ENCODE data around the gene PTPN21. TPM values are rescaled to one million over a fixed set of nuclear protein-coding genes. Genes with fewer than 3 reads are reported as not detected.

PTPN21 gene
- 10 to 100 TPM; 11.8 to 20.6 TPM for total RNA-seq
- polyA plus RNA-seq (ENCODE audit: insufficient read length in 2 of 2) = 10 to 100 TPM; 18.4 to 18.5 TPM
- long read RNA-seq, donor 1, full-length matches to known transcripts = 1 of 6 reads
- long read RNA-seq, donor 1, partial matches to known transcripts = 5 of 6 reads
- long read RNA-seq, donor 1, other reads (novel, unspliced or antisense) = 0 of 6 reads
- long read RNA-seq, donor 2 = 0 reads
- long read RNA-seq, donor 3 = 0 reads
- long read RNA-seq, donor 4 = 0 reads

DNA sequence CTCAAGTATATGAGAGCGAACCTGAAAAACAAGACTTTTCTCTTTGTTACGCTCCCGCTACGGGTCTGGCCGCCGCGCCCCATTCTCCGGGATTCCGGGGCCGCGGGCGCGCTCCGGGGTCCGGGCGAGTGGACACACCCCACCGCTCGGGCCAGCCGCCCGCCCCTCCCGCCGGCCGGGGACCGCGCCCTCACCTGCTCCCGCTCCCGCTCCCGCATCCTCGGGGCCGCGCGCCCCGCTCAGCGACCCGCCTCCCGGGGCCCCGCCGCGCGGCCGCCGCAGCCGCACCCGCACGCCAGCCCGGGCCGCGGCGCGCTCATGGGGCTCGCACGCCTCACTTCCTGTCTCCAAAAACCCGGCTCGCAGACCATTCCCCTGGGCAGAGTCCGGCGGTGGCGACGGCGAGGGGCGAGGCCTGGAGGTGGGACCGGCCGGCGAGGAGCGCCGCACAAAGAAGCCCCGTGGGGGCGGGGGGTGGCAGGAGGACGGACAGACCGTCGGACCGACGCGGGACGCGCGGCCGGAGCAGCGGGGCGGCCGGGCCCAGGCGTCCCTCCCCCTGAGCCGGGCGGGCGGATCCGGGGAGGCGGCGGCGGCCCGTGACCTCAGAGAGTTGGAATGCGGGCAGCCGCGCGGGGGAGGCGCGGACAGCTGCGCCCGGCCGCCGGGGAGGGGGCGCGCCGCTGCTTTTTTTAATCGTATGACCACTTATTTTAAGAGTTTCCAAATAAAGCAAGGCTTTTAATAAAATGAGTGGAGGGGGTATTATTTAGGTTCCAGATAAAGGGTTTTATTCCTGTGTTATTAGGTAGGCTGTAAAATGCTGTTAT lies at the start of gene PTPN21:
Gene PTPN21 (minus strand): TSS at position 551 of the 830 bp plus-strand sequence. CDS start 4,590 bp downstream, outside the sequence.
- H3K36me3 ChIP-seq (ENCODE audit: control insufficient read depth, insufficient read depth, low read length) = peaks cover 8% of the 10 kb centered on the region
- WGBS (ENCODE audit: insufficient coverage) = under 1% methylated on average over 87 of the region's 103 CpGs
- peak within 1 kb of the TSS; percentile 64 for H3K4me3 ChIP-seq (ENCODE audit: low read depth, low read length)
- H3K4me1 ChIP-seq (ENCODE audit: control insufficient read depth, insufficient read depth, low read length) = peaks cover 21% of the 10 kb centered on the region
- H3K27me3 ChIP-seq (ENCODE audit: control insufficient read depth, insufficient read depth, low read length) = no peaks in the 10 kb centered on the region
- peak within 1 kb of the TSS; percentile 70 for H3K27ac ChIP-seq (ENCODE audit: low read depth, low read length)
- H3K9me3 ChIP-seq (ENCODE audit: control insufficient read depth, insufficient read depth, low read length) = no peaks in the 10 kb centered on the region
- peak in 2 of 6 donors; percentile 66 to 85 for DNase-seq (ENCODE audit: low read depth in 4 of 6, low spot score in 6 of 6)

DNA sequence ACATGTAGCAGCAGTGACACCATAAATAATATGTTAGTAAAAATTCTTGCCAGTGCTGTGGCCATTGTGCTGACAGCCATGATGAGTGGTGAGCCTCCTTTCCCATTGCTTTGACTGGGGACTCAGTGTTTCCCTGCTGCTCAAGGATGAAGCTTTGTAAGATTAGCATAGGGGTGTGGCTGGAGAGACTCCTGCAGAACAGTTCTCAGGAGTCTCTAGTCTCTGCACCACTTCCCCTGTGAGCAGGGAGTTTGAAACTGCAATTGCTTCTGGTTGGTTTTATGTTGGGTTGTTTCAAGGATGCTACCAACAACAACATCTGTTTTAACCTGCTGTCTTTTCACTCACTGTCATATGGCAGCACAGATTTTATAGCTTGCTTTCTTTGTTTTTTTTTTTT lies 49.4 kb upstream of the PTPN21 start:
- Histone ChIP-seq H3K4me1 (ENCODE audit: control insufficient read depth, insufficient read depth, low read length) (no peaks in the 10 kb centered on the region), H3K4me3 (ENCODE audit: low read depth, low read length) (no peak overlapping the region), H3K9me3 (ENCODE audit: control insufficient read depth, insufficient read depth, low read length) (no peaks in the 10 kb centered on the region), H3K36me3 (ENCODE audit: control insufficient read depth, insufficient read depth, low read length) (peaks cover 51% of the 10 kb centered on the region), H3K27me3 (ENCODE audit: control insufficient read depth, insufficient read depth, low read length) (no peaks in the 10 kb centered on the region), H3K27ac (ENCODE audit: low read depth, low read length) (no peak overlapping the region)
- DNase-seq (ENCODE audit: low read depth in 4 of 6, low spot score in 6 of 6) = peak in 1 of 6 donors; percentile 8

GRCh38 chr14:88599761-88600439 lies 45.1 kb upstream of the PTPN21 start:
- H3K9me3 ChIP-seq (ENCODE audit: control insufficient read depth, insufficient read depth, low read length) = no peaks in the 10 kb centered on the region
- no peak for DNase-seq (ENCODE audit: low read depth in 4 of 6, low spot score in 6 of 6)
- 97% methylated on average over 8 of the region's 10 CpGs for WGBS (ENCODE audit: insufficient coverage)
- H3K4me1 ChIP-seq (ENCODE audit: control insufficient read depth, insufficient read depth, low read length) = no peaks in the 10 kb centered on the region
- H3K4me3 ChIP-seq (ENCODE audit: low read depth, low read length) = no peak overlapping the region
- no peaks in the 10 kb centered on the region for H3K27me3 ChIP-seq (ENCODE audit: control insufficient read depth, insufficient read depth, low read length)
- peaks cover 34% of the 10 kb centered on the region for H3K36me3 ChIP-seq (ENCODE audit: control insufficient read depth, insufficient read depth, low read length)
- no peak overlapping the region for H3K27ac ChIP-seq (ENCODE audit: low read depth, low read length)

GRCh38 chr14:88599326-88599725 lies 44.5 kb upstream of the PTPN21 start:
- DNase-seq (ENCODE audit: low read depth in 4 of 6, low spot score in 6 of 6) = no peak
- peaks cover 31% of the 10 kb centered on the region for H3K36me3 ChIP-seq (ENCODE audit: control insufficient read depth, insufficient read depth, low read length)

GRCh38 chr14:88598097-88598675 lies 43.4 kb upstream of the PTPN21 start:
- Histone ChIP-seq H3K4me3 (ENCODE audit: low read depth, low read length) (no peak overlapping the region), H3K9me3 (ENCODE audit: control insufficient read depth, insufficient read depth, low read length) (no peaks in the 10 kb centered on the region), H3K27me3 (ENCODE audit: control insufficient read depth, insufficient read depth, low read length) (no peaks in the 10 kb centered on the region), H3K36me3 (ENCODE audit: control insufficient read depth, insufficient read depth, low read length) (peaks cover 30% of the 10 kb centered on the region), H3K4me1 (ENCODE audit: control insufficient read depth, insufficient read depth, low read length) (no peaks in the 10 kb centered on the region), H3K27ac (ENCODE audit: low read depth, low read length) (no peak overlapping the region)
- no peak for DNase-seq (ENCODE audit: low read depth in 4 of 6, low spot score in 6 of 6)
- WGBS (ENCODE audit: insufficient coverage) = no CpG with 5 or more reads among the region's 2 CpGs

More at GRCh38 chr14:88599326-88599725, 44.5 kb upstream of the PTPN21 start:
- no peak overlapping the region for H3K4me3 ChIP-seq (ENCODE audit: low read depth, low read length)
- no peaks in the 10 kb centered on the region for H3K9me3 ChIP-seq (ENCODE audit: control insufficient read depth, insufficient read depth, low read length)
- H3K4me1 ChIP-seq (ENCODE audit: control insufficient read depth, insufficient read depth, low read length) = no peaks in the 10 kb centered on the region
- no peaks in the 10 kb centered on the region for H3K27me3 ChIP-seq (ENCODE audit: control insufficient read depth, insufficient read depth, low read length)
- no peak overlapping the region for H3K27ac ChIP-seq (ENCODE audit: low read depth, low read length)
- WGBS (ENCODE audit: insufficient coverage) = 87% methylated on average over 8 of the region's 8 CpGs

DNA sequence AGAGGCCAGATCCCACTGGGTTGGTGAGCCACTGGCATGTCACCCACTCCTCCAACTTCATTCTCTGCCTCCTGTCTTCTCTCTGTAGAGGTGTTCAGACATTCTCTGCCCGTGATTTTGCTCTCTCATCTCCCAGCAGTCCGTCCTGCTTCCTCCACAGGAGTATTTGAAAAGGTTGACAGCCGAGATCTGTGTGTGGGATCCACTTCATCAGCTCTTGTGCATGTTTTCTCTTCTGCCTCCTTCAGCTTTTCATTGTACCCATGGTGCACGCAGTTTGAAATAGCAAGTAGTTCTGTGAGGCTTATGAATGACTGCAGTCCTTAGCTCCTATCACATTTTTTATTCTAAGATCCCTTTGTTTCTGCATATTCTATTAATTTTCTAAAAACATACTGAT lies 42.8 kb upstream of the PTPN21 start:
- Histone ChIP-seq H3K27ac (ENCODE audit: low read depth, low read length) (no peak overlapping the region), H3K27me3 (ENCODE audit: control insufficient read depth, insufficient read depth, low read length) (no peaks in the 10 kb centered on the region)
- no CpG with 5 or more reads among the region's 4 CpGs for WGBS (ENCODE audit: insufficient coverage)

DNA sequence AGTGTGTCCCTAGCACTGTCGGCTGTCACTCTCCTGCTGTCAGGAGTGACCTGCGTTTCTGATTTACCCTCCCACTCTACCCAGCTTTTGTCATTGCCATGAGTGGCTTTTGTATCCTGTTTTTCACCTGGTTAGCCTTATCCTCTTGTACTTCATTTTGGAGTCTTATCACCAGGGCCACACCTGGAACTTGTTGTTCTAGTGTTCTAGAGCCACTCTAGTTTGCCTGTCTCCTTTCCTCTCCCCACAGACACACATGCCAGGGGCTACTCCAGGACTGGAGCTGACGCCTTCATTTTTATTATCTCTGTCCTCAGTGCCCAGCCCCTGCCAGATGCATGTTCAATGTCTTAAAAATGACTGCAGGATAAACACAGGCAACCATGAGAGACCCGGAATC lies 42.2 kb upstream of the PTPN21 start:
- no peaks in the 10 kb centered on the region for H3K9me3 ChIP-seq (ENCODE audit: control insufficient read depth, insufficient read depth, low read length)
- H3K4me1 ChIP-seq (ENCODE audit: control insufficient read depth, insufficient read depth, low read length) = no peaks in the 10 kb centered on the region
- H3K27me3 ChIP-seq (ENCODE audit: control insufficient read depth, insufficient read depth, low read length) = no peaks in the 10 kb centered on the region
- H3K27ac ChIP-seq (ENCODE audit: low read depth, low read length) = no peak overlapping the region
- peaks cover 32% of the 10 kb centered on the region for H3K36me3 ChIP-seq (ENCODE audit: control insufficient read depth, insufficient read depth, low read length)
- no peak overlapping the region for H3K4me3 ChIP-seq (ENCODE audit: low read depth, low read length)
- WGBS (ENCODE audit: insufficient coverage) = 97% methylated on average over 4 of the region's 4 CpGs
- no peak for DNase-seq (ENCODE audit: low read depth in 4 of 6, low spot score in 6 of 6)

More for the DNA sequence above, 42.8 kb upstream of the PTPN21 start:
- H3K4me3 ChIP-seq (ENCODE audit: low read depth, low read length) = no peak overlapping the region
- H3K9me3 ChIP-seq (ENCODE audit: control insufficient read depth, insufficient read depth, low read length) = no peaks in the 10 kb centered on the region
- H3K4me1 ChIP-seq (ENCODE audit: control insufficient read depth, insufficient read depth, low read length) = no peaks in the 10 kb centered on the region
- DNase-seq (ENCODE audit: low read depth in 4 of 6, low spot score in 6 of 6) = no peak
- H3K36me3 ChIP-seq (ENCODE audit: control insufficient read depth, insufficient read depth, low read length) = peaks cover 32% of the 10 kb centered on the region

- Histone ChIP-seq H3K36me3 (ENCODE audit: control insufficient read depth, insufficient read depth, low read length) (peaks cover 32% of the 10 kb centered on the region), H3K27me3 (ENCODE audit: control insufficient read depth, insufficient read depth, low read length) (no peaks in the 10 kb centered on the region), H3K9me3 (ENCODE audit: control insufficient read depth, insufficient read depth, low read length) (no peaks in the 10 kb centered on the region), H3K4me3 (ENCODE audit: low read depth, low read length) (no peak overlapping the region), H3K4me1 (ENCODE audit: control insufficient read depth, insufficient read depth, low read length) (no peaks in the 10 kb centered on the region), H3K27ac (ENCODE audit: low read depth, low read length) (no peak overlapping the region)
- DNase-seq (ENCODE audit: low read depth in 4 of 6, low spot score in 6 of 6) = peak in 2 of 6 donors; percentile 10 to 63
- 50% methylated on average over 1 of the region's 1 CpG for WGBS (ENCODE audit: insufficient coverage)
Measured at GRCh38 chr14:88592031-88592430, 37.2 kb upstream of the PTPN21 start.

GRCh38 chr14:88590173-88590572 lies 35.4 kb upstream of the PTPN21 start:
- no peak for DNase-seq (ENCODE audit: low read depth in 4 of 6, low spot score in 6 of 6)
- Histone ChIP-seq H3K27ac (ENCODE audit: low read depth, low read length) (no peak overlapping the region), H3K9me3 (ENCODE audit: control insufficient read depth, insufficient read depth, low read length) (no peaks in the 10 kb centered on the region), H3K36me3 (ENCODE audit: control insufficient read depth, insufficient read depth, low read length) (peaks cover 38% of the 10 kb centered on the region), H3K27me3 (ENCODE audit: control insufficient read depth, insufficient read depth, low read length) (no peaks in the 10 kb centered on the region), H3K4me3 (ENCODE audit: low read depth, low read length) (no peak overlapping the region), H3K4me1 (ENCODE audit: control insufficient read depth, insufficient read depth, low read length) (no peaks in the 10 kb centered on the region)
- 79% methylated on average over 4 of the region's 4 CpGs for WGBS (ENCODE audit: insufficient coverage)
